GM21619 (cell line): Measurements from ENCODE around the gene EPSTI1.

ENCODE experiments used
- ATAC-seq: cut with Tn5 transposase; IDR thresholded peaks from one replicate; pipeline ENCODE4 v1.9.1; 2021; ENCODE audit not compliant: unreplicated experiment

Gene EPSTI1

DNA sequence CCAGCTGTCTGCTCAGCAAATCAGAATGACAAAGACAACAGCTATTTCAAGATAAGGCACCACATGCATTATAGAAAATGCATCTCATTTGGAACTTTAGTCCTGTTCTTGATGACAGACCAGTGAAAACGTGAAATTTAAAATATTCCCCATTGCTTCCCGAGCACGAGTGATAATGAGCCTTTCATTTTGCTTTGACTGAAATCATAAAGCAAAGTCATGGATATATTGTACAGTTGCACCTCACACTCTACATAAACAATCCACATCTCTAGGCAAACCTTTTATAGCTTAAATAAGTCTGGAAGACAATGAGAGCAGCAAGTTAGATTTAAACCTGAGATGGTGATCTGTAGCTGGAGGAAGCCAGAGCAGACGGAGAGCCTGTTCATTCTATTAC lies 131.6 kb downstream of the EPSTI1 start:
- ATAC-seq = no peak

DNA sequence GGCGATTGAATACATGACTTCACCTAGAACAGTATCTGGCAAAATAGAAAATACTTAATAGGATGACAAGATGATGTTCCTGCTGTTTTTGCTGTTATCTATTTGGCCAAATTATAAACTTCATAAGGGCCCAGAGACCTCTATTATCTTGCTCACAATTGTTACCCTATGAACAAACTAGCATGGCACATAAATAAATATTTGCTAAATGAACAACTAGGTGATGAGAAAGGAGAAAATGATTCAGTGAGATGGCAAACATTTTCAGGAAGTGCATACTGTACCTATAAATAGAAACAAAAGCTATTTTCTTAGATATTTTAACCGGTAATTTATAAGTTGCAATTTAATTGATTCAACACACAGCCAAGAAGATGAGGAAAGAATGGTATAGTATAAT lies 132.3 kb downstream of the EPSTI1 start:
- ATAC-seq = no peak

DNA sequence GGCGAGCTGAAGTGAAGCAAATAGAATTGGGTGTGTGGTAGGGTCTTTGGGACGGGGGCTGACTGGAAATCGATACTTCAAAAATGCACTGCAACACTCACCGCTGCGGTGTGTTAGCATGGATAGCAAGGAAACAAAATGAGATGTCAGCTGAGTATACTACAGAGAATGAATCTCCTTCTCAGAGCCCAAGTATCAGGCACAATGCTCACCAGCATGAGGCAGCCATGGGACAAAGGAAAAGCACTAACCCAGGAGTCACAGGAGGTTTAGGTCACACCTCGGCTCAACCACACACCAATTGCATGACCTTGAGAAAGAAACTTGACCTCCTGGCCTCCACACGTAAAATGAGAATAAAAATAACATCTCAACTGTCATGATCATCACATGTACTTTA lies 136.6 kb downstream of the EPSTI1 start:
- ATAC-seq = no peak

DNA sequence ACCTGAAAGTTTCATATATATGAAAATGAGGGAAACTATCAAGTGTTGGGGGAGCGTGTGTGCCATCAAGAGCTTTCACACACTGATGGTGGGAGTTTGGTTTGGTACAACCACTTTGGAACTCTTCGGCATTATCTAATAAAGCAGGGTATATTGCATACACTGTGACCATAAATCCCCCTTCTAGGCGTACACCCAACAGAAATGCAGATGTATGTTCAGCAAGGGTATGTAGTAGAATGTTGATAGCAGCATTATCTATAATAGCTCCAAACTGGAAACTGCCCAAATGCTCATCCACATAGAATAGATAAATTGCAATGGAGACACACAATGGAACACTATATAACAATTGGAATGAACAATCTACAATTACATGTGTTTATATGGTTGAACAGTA lies 139.9 kb downstream of the EPSTI1 start:
- no peak for ATAC-seq

DNA sequence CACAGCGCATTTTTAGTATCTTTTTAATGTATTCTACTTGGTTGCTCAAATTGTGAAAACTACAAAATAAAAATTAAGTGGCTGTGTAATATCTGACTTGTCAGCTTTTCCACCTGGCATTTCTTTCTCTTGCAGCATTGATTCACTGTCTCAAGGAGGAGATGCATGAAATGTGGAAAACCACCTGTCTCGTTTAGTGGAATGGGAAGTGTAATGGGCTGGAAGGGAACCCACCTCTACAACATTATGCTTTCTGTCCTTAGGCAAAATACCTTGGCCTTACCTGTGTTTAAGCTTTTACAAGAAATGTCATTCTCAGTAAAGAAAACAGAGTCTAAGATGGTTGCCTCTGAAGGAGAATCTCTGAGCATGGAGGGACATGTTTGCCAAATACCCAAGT lies 142.8 kb downstream of the EPSTI1 start:
- ATAC-seq = no peak

DNA sequence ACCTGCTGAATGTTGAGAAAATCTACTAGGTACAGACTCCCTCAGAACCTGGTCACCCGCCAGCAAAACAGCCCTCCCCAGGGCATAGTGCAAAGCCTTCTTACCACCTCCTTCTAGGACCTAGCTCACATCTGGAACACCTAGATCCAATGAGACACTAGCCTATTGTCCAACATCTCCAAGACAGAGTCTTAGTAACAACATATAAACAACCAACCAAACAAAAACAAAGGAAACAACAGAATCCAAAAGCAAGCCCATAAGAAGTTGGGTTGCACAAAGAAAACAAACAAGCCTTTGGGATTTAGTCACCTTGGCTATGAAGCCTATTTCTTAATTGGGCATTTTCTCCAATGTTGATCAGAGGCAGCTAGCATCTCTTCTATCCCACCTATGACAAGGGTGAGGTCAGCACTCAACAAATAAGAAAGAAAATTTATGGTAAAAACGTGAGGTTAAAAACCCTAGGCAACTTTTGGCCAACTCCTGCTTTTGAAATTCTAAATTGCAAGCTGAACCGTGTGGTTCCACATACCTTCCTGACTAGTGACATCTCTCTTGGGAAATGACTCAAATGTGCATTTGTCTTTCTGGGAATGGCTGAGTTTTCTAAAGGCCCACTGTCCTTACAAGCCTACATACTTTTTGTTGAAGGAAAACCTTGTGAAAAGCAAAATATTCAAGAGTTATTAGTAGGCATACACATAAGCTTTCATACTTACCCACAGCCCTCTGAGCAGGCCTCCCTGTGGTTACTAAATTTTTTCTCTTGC lies 144.0 kb downstream of the EPSTI1 start:
- no peak for ATAC-seq

DNA sequence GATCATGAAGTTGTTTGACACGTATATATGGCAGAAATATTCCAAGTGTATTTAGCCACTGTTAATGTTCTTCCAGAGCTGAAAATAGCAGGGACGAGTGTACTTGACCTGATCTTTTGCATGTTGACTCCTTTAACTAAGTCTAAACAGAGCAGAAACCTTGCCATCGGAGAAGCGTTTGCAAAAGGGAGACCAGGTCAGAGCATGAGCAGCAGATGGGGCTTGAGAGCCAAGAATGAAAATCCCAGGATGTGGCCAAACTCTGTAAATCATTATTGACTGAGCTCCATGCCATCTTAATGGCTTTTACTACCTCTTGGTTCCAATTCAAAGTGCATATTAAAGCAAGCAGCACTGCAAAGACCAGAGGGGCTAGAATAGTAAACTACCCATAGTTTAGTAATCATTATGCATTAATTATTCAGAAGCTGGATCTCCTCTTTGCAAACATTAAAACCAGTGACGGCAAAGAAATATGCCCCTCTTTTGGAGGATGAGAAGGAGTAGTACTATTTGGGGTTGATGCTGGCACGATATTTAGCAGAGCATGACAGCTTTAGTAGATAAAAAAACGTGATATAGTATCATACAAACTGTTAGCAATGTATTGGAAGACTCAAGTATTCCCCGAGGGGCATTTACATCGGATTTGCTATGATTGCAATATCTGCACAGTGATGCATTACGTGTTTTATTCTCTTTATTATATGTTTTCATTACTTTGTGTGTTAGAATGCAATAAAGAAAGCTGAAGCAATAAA lies 154.9 kb downstream of the EPSTI1 start:
- ATAC-seq = no peak
